HCT116 (cell line): ENCODE results near the gene THOC1. TPM values are rescaled to one million over a fixed set of nuclear protein-coding genes. Genes with fewer than 3 reads are reported as not detected.
A peak's percentile ranks its signal among the peaks of the same experiment; 100 is the strongest.

Experiments
- ATAC-seq: fragments of 200-7000 bp; cut with Tn5 transposase; 2 replicates; pipeline ENCODE4 v1.9.1; 2020; ENCODE audit warnings: mild to moderate bottlenecking, moderate library complexity
- Bru-seq: library from RNA; stranded (reverse); fragments of 400-500 nt; gene quantifications from one replicate; lab custom pipeline; 2021; lab: Mats Ljungman, UMichigan
- BruChase-seq, 2 experiments: library from RNA; stranded (reverse); fragments of 400-500 nt; gene quantifications; one replicate each; lab custom pipeline; 2021; lab: Mats Ljungman, UMichigan
- BruUV-seq: library from RNA; stranded (reverse); fragments of 400-500 nt; replicated peaks from 2 replicates; lab custom pipeline; 2021; lab: Mats Ljungman, UMichigan
- CTCF ChIA-PET: fragments of 300-600 bp; sonication (Branson Sonifier 250); formaldehyde crosslinking; loops from one replicate; lab custom pipeline; 2021; ENCODE audit warnings: antibody characterized with exemption; lab: Charles Lee
- POLR2A ChIA-PET: fragments of 300-600, 350-600 bp; sonication (Branson Sonifier 250); formaldehyde crosslinking; loops from one replicate; lab custom pipeline; 2021; ENCODE audit warnings: antibody characterized with exemption; lab: Charles Lee
- RAD21 ChIA-PET, 2 experiments: fragments of 300-600 bp; sonication (Branson Sonifier 250); formaldehyde crosslinking; loops; one replicate each; lab custom pipeline; 2023; ENCODE audit warnings: low total read pairs in 2 of 2; ENCODE audit not compliant: uncharacterized antibody in 2 of 2, unreplicated experiment in 2 of 2, low non-redundant PET in 1 of 2; lab: Charles Lee
- DNase-seq: peaks from one replicate; pipeline ENCODE4 v3.0.0-alpha.2; 2010; ENCODE audit warnings: low read depth, low spot score
- H2AFZ ChIP-seq: fragments of 200-600 bp; shearing (Covaris generic), sonication (generic); 2 replicates; pipeline ENCODE4 v1.6.1; 2017; ENCODE audit warnings: low read depth, mixed run types, mixed read lengths, antibody characterized with exemption, low read length; ENCODE audit not compliant: poor library complexity, severe bottlenecking
- H3K27ac ChIP-seq: 2 replicates; pipeline ENCODE4 v1.5.1; 2012; ENCODE audit warnings: low read depth, low read length
- H3K27me3 ChIP-seq: fragments of 200-600 bp; sonication (generic); 2 replicates; pipeline ENCODE4 v1.6.1; 2016; ENCODE audit warnings: mixed run types, low read length, mixed read lengths; ENCODE audit not compliant: insufficient read depth
- H3K36me3 ChIP-seq, 2 experiments: fragments of 200-500 bp in 1 of 2; fragments of 200-600 bp in 1 of 2; sonication (Bioruptor generic) in 1 of 2; sonication (generic) in 1 of 2; 2 replicates each; pipeline versions ENCODE4 v1.5.1 to v1.6.1; 2014 to 2016; ENCODE audit warnings: low read length in 2 of 2, inconsistent platforms in 1 of 2, mixed read lengths in 1 of 2, mixed run types in 1 of 2; ENCODE audit not compliant: insufficient read depth in 2 of 2, control insufficient read depth in 1 of 2
- H3K4me1 ChIP-seq, 2 experiments: fragments of 200-600 bp in 1 of 2; sonication (generic) in 1 of 2; 2 replicates each; pipeline versions ENCODE4 v1.5.1 to v1.6.1; 2012 to 2017; ENCODE audit warnings: low read length in 2 of 2, inconsistent platforms in 1 of 2, mild to moderate bottlenecking in 1 of 2, mixed read lengths in 1 of 2, mixed run types in 1 of 2, moderate library complexity in 1 of 2; ENCODE audit not compliant: insufficient read depth in 2 of 2, control insufficient read depth in 1 of 2
- H3K4me2 ChIP-seq: fragments of 200-600 bp; sonication (generic); 2 replicates; pipeline ENCODE4 v1.6.1; 2017; ENCODE audit warnings: mixed run types, low read length, mixed read lengths
- H3K4me3 ChIP-seq, 2 experiments: fragments of 200-600 bp in 1 of 2; sonication (generic) in 1 of 2; replicated peaks in 1 of 2; 2 replicates each; pipeline ENCODE4 v1.5.1; 2011 to 2016; ENCODE audit warnings: low read length in 2 of 2, control low read depth in 1 of 2, low read depth in 1 of 2, mild to moderate bottlenecking in 1 of 2, mixed read lengths in 1 of 2, mixed run types in 1 of 2
- H3K79me2 ChIP-seq: fragments of 200-600 bp; sonication (generic); 2 replicates; pipeline ENCODE4 v1.6.1; 2017; ENCODE audit warnings: mild to moderate bottlenecking, mixed run types, low read length, moderate library complexity, mixed read lengths; ENCODE audit not compliant: insufficient read depth
- H3K9ac ChIP-seq: fragments of 200-600 bp; sonication (generic); 2 replicates; pipeline ENCODE4 v1.6.1; 2016; ENCODE audit warnings: low read length, mixed read lengths
- H3K9me2 ChIP-seq: fragments of 200-600 bp; sonication (generic), shearing (Covaris generic); 2 replicates; pipeline ENCODE4 v1.6.1; 2017; ENCODE audit warnings: mixed run types, mild to moderate bottlenecking, moderate library complexity; ENCODE audit not compliant: insufficient read depth
- H3K9me3 ChIP-seq, 2 experiments: fragments of 200-500 bp in 1 of 2; fragments of 200-600 bp in 1 of 2; sonication (Bioruptor generic) in 1 of 2; sonication (generic) in 1 of 2; 2 replicates each; pipeline ENCODE4 v1.6.1; 2014 to 2017; ENCODE audit warnings: low read length in 2 of 2, mixed read lengths in 2 of 2, inconsistent platforms in 1 of 2, low read depth in 1 of 2, mild to moderate bottlenecking in 1 of 2, mixed run types in 1 of 2, moderate library complexity in 1 of 2; ENCODE audit not compliant: control insufficient read depth in 1 of 2, insufficient read depth in 1 of 2
- H4K20me1 ChIP-seq: fragments of 200-600 bp; sonication (generic), shearing (Covaris generic); 2 replicates; pipeline ENCODE4 v1.6.1; 2017; ENCODE audit warnings: mixed run types, mild to moderate bottlenecking, moderate library complexity; ENCODE audit not compliant: insufficient read depth
- CBX3 ChIP-seq: IDR thresholded peaks from 2 replicates; pipeline ENCODE4 v1.6.1; 2012; ENCODE audit warnings: low read depth
- CTCF ChIP-seq, 3 experiments: fragments of 200-600 bp in 1 of 3; sonication (generic) in 1 of 3; IDR thresholded peaks in 2 of 3; conservative IDR thresholded peaks in 1 of 3; 2 replicates each; pipeline ENCODE4 v1.5.1; 2012 to 2017; ENCODE audit warnings: low read depth in 2 of 3, low read length in 2 of 3, antibody characterized with exemption in 1 of 3, borderline replicate concordance in 1 of 3, control low read depth in 1 of 3, mild to moderate bottlenecking in 1 of 3, mixed read lengths in 1 of 3, mixed run types in 1 of 3, moderate library complexity in 1 of 3; ENCODE audit not compliant: insufficient read depth in 1 of 3
- EGR1 ChIP-seq: IDR thresholded peaks from 2 replicates; pipeline ENCODE4 v1.6.1; 2012; ENCODE audit warnings: low read depth
- ELF1 ChIP-seq: IDR thresholded peaks from 2 replicates; pipeline ENCODE4 v1.6.1; 2012; ENCODE audit warnings: low read depth, borderline replicate concordance
- EZH2phosphoT487 ChIP-seq: fragments of 200-600 bp; IDR thresholded peaks from 2 replicates; pipeline ENCODE4 v1.6.1; 2018; ENCODE audit warnings: antibody characterized with exemption, borderline replicate concordance
- FOSL1 ChIP-seq: IDR thresholded peaks from 2 replicates; pipeline ENCODE4 v1.6.1; 2012; ENCODE audit warnings: low read depth
- POLR2A ChIP-seq: IDR thresholded peaks from 2 replicates; pipeline ENCODE4 v1.7.0; 2011; ENCODE audit warnings: borderline replicate concordance; ENCODE audit not compliant: insufficient read depth, insufficient read length; ENCODE audit errors: extremely low read depth
- POLR2AphosphoS5 ChIP-seq: IDR thresholded peaks from 2 replicates; pipeline ENCODE4 v1.6.1; 2011; ENCODE audit warnings: mild to moderate bottlenecking, low read depth, low read length, moderate library complexity
- RAD21 ChIP-seq: IDR thresholded peaks from 2 replicates; pipeline ENCODE4 v1.6.1; 2012; ENCODE audit warnings: low read depth, mild to moderate bottlenecking
- SIN3A ChIP-seq: IDR thresholded peaks from 2 replicates; pipeline ENCODE4 v1.6.1; 2012; ENCODE audit warnings: low read depth
- SP1 ChIP-seq: IDR thresholded peaks from 2 replicates; pipeline ENCODE4 v1.6.1; 2012; ENCODE audit warnings: low read depth
- SRF ChIP-seq: IDR thresholded peaks from 2 replicates; pipeline ENCODE4 v1.6.1; 2012; ENCODE audit warnings: low read depth
- TCF7L2 ChIP-seq: IDR thresholded peaks from 2 replicates; pipeline ENCODE4 v1.7.0; 2011; ENCODE audit warnings: borderline replicate concordance, inconsistent platforms; ENCODE audit not compliant: insufficient read depth, insufficient read length; ENCODE audit errors: extremely low read depth
- YY1 ChIP-seq: IDR thresholded peaks from 2 replicates; pipeline ENCODE4 v1.6.1; 2011; ENCODE audit warnings: low read length, low read depth, moderate library complexity, mild to moderate bottlenecking; ENCODE audit not compliant: insufficient replicate concordance; ENCODE audit errors: extremely low read depth
- ZBTB33 ChIP-seq: IDR thresholded peaks from 2 replicates; pipeline ENCODE4 v1.6.1; 2011; ENCODE audit warnings: mild to moderate bottlenecking, low read length, moderate library complexity; ENCODE audit not compliant: insufficient replicate concordance; ENCODE audit errors: extremely low read depth
- ZFX ChIP-seq: fragments of 450-650 bp; IDR thresholded peaks from 2 replicates; pipeline ENCODE4 v1.6.1; 2017
- intact Hi-C: fragments of 100-400 bp; cut with micrococcal nuclease; formaldehyde crosslinking; loops from 2 replicates; pipeline ENCODE4 v1.10.0; 2022
- long read RNA-seq: library from polyadenylated mRNA; unstranded; transcript quantifications from one replicate; pipeline ENCODE4 v2.0.0, GENCODE V29; 2021; ENCODE audit not compliant: unreplicated experiment
- polyA plus RNA-seq: library from polyadenylated mRNA; unstranded; fragments of >200 nt; gene quantifications from 2 replicates; pipeline ENCODE4 v1.2.1, GENCODE V29; 2012; ENCODE audit warnings: missing spikeins
- total RNA-seq: library from RNA; stranded (reverse); gene quantifications from one replicate; pipeline ENCODE4 v1.2.1, GENCODE V29; 2021; ENCODE audit not compliant: unreplicated experiment
- TF ChIP-seq, protein P1 (sequence below): IDR thresholded peaks from 2 replicates; pipeline ENCODE4 v1.6.1; 2012
- TF ChIP-seq, protein P2 (sequence below): IDR thresholded peaks from 2 replicates; pipeline ENCODE4 v1.6.1; 2012

The THOC1 gene
- total RNA-seq = 26.0 TPM
- 10.9 and 11.9 TPM in 2 replicates for polyA plus RNA-seq
- percentile 77 among the genes with signal in this experiment for Bru-seq, nascent RNA
- BruChase-seq, experiment 1, labeled RNA remaining after a 6-hour chase = percentile 82 among the genes with signal in this experiment
- percentile 84 among the genes with signal in this experiment for BruChase-seq, experiment 2, labeled RNA remaining after a 2-hour chase
- long read RNA-seq, transcript THOC1-201 (21 exons, 2,087 nt) = major isoform, 16 of 20 reads
- long read RNA-seq, partial matches to known transcripts = 1 of 20 reads
- long read RNA-seq, other reads (novel, unspliced or antisense) = 3 of 20 reads

DNA sequence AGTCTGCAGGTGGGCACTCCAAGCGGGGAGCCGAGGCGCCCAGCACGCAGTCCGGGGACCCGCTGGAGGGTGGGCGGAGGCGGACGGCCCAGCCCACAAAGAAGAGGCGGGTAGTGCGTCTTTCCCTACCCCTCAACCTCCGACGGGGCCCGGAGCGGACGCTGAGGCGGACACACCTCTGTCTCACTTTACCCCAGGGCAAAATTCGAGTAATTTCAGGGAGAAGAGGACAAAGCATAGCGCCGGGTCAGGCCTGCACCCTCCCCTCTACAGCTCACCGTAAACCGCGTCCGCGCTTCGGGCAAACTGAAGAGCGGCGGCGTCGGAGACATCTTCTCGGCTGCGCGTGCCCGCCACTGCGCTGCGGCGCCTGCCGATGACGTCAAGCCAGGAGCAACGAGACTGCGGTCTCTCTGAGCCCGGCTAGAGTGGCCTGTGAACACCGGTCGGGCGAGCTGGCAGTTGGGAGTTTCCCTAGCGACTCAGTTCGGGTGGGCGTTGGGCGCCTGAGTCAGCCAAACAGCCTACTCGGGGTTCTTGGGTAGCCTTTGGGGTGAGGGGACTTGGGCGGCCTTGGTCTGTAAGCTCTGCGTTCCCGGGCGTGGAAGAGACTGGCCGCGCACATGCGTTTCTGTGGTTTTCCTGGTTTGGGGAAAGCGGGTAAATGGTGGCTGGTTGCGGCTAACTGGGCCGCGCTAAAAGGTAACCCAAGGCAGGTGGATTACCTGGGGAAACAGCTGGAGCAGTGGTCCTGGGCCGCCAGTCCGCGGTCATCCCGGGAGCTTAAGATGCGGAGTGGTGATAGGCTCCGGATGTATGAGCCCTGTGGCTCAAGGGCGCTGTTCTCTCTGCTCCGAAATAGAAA, at the start of gene THOC1:
THOC1 (minus strand) TSS at position 360 of the 865 bp plus-strand sequence; CDS start at position 332, 28 bp downstream.
- peak; percentile 60 for DNase-seq
- intact Hi-C loops = loop anchor here (5.0 kb wide), 1 partner anchor 156 kb away; no protein-coding TSS in a partner anchor
- Histone ChIP-seq H2AFZ (no peak within 1 kb of the TSS), H3K9me2 (no peaks in the 10 kb centered on the region), H3K9ac (peak within 1 kb of the TSS; percentile 93), H3K4me3 (peak within 1 kb of the TSS; percentile 75 to 78), H3K27ac (peak within 1 kb of the TSS; percentile 71), H3K36me3 (peaks cover 3 to 6% of the 10 kb centered on the region in 2 experiments; a peak in 2 of 4 replicates), H4K20me1 (no peaks in the 10 kb centered on the region), H3K4me1 (peaks cover 0 to 3% of the 10 kb centered on the region in 2 experiments; a peak in 1 of 4 replicates), H3K4me2 (peak within 1 kb of the TSS; percentile 70), H3K79me2 (peaks cover 30% of the 10 kb centered on the region), H3K9me3 (no peaks in the 10 kb centered on the region), H3K27me3 (no peaks in the 10 kb centered on the region)
- RAD21 ChIA-PET = no interaction called here
- POLR2A ChIA-PET = no interaction called here
- peak; percentile 88 for ATAC-seq
- BruUV-seq = TSS peak; percentile 84
- CTCF ChIA-PET = interaction anchor here (0.8 kb wide), 1 partner anchor 208 kb away, joined by 3 read pairs; no protein-coding TSS in a partner anchor
- TF ChIP-seq EGR1 = peak; percentile 43
- peak; percentile 25 for TF ChIP-seq POLR2A
- TF ChIP-seq, protein P1, sequence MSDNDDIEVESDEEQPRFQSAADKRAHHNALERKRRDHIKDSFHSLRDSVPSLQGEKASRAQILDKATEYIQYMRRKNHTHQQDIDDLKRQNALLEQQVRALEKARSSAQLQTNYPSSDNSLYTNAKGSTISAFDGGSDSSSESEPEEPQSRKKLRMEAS = peak; percentile 81
- peak; percentile 79 for TF ChIP-seq POLR2AphosphoS5
- TF ChIP-seq, protein P2, sequence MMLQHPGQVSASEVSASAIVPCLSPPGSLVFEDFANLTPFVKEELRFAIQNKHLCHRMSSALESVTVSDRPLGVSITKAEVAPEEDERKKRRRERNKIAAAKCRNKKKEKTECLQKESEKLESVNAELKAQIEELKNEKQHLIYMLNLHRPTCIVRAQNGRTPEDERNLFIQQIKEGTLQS = no peak
- peak; percentile 49 for TF ChIP-seq ZFX
- peak; percentile 67 for TF ChIP-seq YY1
- TF ChIP-seq FOSL1 = no peak; the same call in 1 of the 2 replicates
- TF ChIP-seq RAD21 = no peak
- TF ChIP-seq EZH2phosphoT487 = no peak
- no peak for TF ChIP-seq ZBTB33
- TF ChIP-seq SP1 = peak; percentile 29; the same call in 1 of the 2 replicates
- TF ChIP-seq SIN3A = peak; percentile 65
- peak; percentile 63 for TF ChIP-seq TCF7L2
- no peak for TF ChIP-seq CTCF (IDR thresholded peaks at IDR 0.05 in 2 of 3, conservative IDR thresholded peaks at IDR 0.05 in 1 of 3; ENCODE audit: borderline replicate concordance in 1 of 3, insufficient read depth in 1 of 3, low read depth in 2 of 3, low read length in 2 of 3)
- no peak for TF ChIP-seq ELF1
- peak; percentile 58 for TF ChIP-seq SRF
- 0 out of 2 replicates have a peak, but pooled peaks have one; percentile 55 for TF ChIP-seq CBX3
